K562 (cell line): ENCODE data around the gene CACYBP. TPM values are rescaled to one million over a fixed set of nuclear protein-coding genes. Genes with fewer than 3 reads are reported as not detected.

ENCODE experiments used
- BCLAF1 ChIP-seq, 2 experiments: fragments of 450-650 bp in 1 of 2; IDR thresholded peaks; 2 replicates each; pipeline ENCODE4 v1.6.1; 2011 to 2017; ENCODE audit warnings: low read depth in 2 of 2, antibody characterized with exemption in 1 of 2, borderline replicate concordance in 1 of 2, low read length in 1 of 2, mild to moderate bottlenecking in 1 of 2, mixed read lengths in 1 of 2; ENCODE audit not compliant: control insufficient read depth in 1 of 2
- BMI1 ChIP-seq: fragments of 150-350 bp; IDR thresholded peaks from 2 replicates; pipeline ENCODE4 v1.6.1; 2014; ENCODE audit warnings: low read length
- CC2D1A ChIP-seq: fragments of 450-650 bp; IDR thresholded peaks from 2 replicates; pipeline ENCODE4 v1.6.1; 2017; ENCODE audit warnings: mild to moderate bottlenecking
- CSDE1 ChIP-seq, 2 experiments: fragments of 450-650 bp; IDR thresholded peaks; 2 replicates each; pipeline ENCODE4 v1.6.1; 2016; ENCODE audit warnings: mild to moderate bottlenecking in 1 of 2
- DNMT1 ChIP-seq: fragments of 450-650 bp; IDR thresholded peaks from 2 replicates; pipeline ENCODE4 v1.6.1; 2016; ENCODE audit warnings: antibody characterized with exemption, mild to moderate bottlenecking
- FOXJ3 ChIP-seq: sonication (generic); formaldehyde crosslinking; IDR thresholded peaks from 2 replicates; pipeline ENCODE4 v1.4.0; 2020; ENCODE audit warnings: mild to moderate bottlenecking, missing genetic modification reagents
- HMGXB4 ChIP-seq: sonication (generic); formaldehyde crosslinking; IDR thresholded peaks from 2 replicates; pipeline ENCODE4 v1.8.1; 2023; ENCODE audit warnings: mild to moderate bottlenecking, missing genetic modification reagents
- JUND ChIP-seq, 2 experiments: IDR thresholded peaks; 2 replicates in 1 of 2; 3 replicates in 1 of 2; pipeline ENCODE4 v1.6.1; 2011; ENCODE audit warnings: borderline replicate concordance in 2 of 2, low read depth in 2 of 2, low read length in 2 of 2, improper control_type of control experiment in 1 of 2, missing biosample characterization in 1 of 2, missing genetic modification characterization in 1 of 2, missing genetic modification reagents in 1 of 2
- MCM2 ChIP-seq: fragments of 450-650 bp; IDR thresholded peaks from 2 replicates; pipeline ENCODE4 v1.6.1; 2017; ENCODE audit warnings: low read depth, mild to moderate bottlenecking
- MTA3 ChIP-seq: fragments of 450-650 bp; formaldehyde crosslinking; IDR thresholded peaks from 2 replicates; pipeline ENCODE4 v1.6.1; 2017; ENCODE audit warnings: mild to moderate bottlenecking, borderline replicate concordance
- NONO ChIP-seq, 2 experiments: fragments of 200-400 bp in 1 of 2; fragments of 450-650 bp in 1 of 2; formaldehyde crosslinking in 1 of 2; IDR thresholded peaks; 2 replicates each; pipeline ENCODE4 v1.6.1; 2017; ENCODE audit warnings: low read depth in 2 of 2, mild to moderate bottlenecking in 2 of 2, moderate library complexity in 2 of 2, low read length in 1 of 2
- PHB ChIP-seq: fragments of 250-450 bp; sonication (Bioruptor Pico); IDR thresholded peaks from 2 replicates; pipeline ENCODE4 v1.5.0; 2021
- RBM25 ChIP-seq: fragments of 200-400 bp; formaldehyde crosslinking; IDR thresholded peaks from 2 replicates; pipeline ENCODE4 v1.6.1; 2018; ENCODE audit warnings: low read length, low read depth, moderate library complexity; ENCODE audit not compliant: severe bottlenecking
- SETDB1 ChIP-seq: IDR thresholded peaks from one replicate; pipeline ENCODE4 v1.6.1; 2012; ENCODE audit warnings: low read length, control low read depth, inconsistent platforms
- SMAD3 ChIP-seq: fragments of 450-650 bp; formaldehyde crosslinking; conservative IDR thresholded peaks from 2 replicates; pipeline ENCODE4 v1.4.0; 2020; ENCODE audit warnings: mild to moderate bottlenecking
- SMARCA4 ChIP-seq: fragments of 450-650 bp; IDR thresholded peaks from 2 replicates; pipeline ENCODE4 v1.6.1; 2016
- SRF ChIP-seq, 2 experiments: fragments of 250-450, 450-650 bp in 1 of 2; sonication (Bioruptor Pico) in 1 of 2; sonication (generic) in 1 of 2; formaldehyde crosslinking; IDR thresholded peaks; 2 replicates each; pipeline versions ENCODE4 v1.5.0 to v1.5.1; 2020 to 2022; ENCODE audit warnings: mild to moderate bottlenecking in 1 of 2, missing genetic modification reagents in 1 of 2
- TOE1 ChIP-seq, 2 experiments: fragments of 450-650 bp in 1 of 2; sonication (generic) in 1 of 2; formaldehyde crosslinking in 1 of 2; IDR thresholded peaks; 2 replicates each; pipeline versions ENCODE4 v1.7.1 to v1.8.0; 2016 to 2022; ENCODE audit warnings: borderline replicate concordance in 2 of 2, mild to moderate bottlenecking in 2 of 2, antibody characterized with exemption in 1 of 2, inconsistent platforms in 1 of 2, low read depth in 1 of 2, missing genetic modification reagents in 1 of 2, moderate library complexity in 1 of 2
- ZBTB34 ChIP-seq: fragments of 250-450 bp; sonication (Bioruptor Pico); IDR thresholded peaks from 2 replicates; pipeline ENCODE4 v1.8.0; 2021; ENCODE audit warnings: mild to moderate bottlenecking, moderate library complexity
- ZNF77 ChIP-seq: fragments of 250-450 bp; sonication (Bioruptor Pico); IDR thresholded peaks from 2 replicates; pipeline ENCODE4 v1.5.0; 2020
- ZNF785 ChIP-seq: fragments of 250-450 bp; sonication (Bioruptor Pico); IDR thresholded peaks from 2 replicates; pipeline ENCODE4 v1.4.0; 2020; ENCODE audit warnings: mild to moderate bottlenecking
- polyA plus RNA-seq, 8 experiments: library from polyadenylated mRNA; depleted of rRNA in 4 of 8; stranded (reverse) in 5 of 8; unstranded in 3 of 8; fragments of >200 nt; fragmentation: Nextera tagmentation in 2 of 8; fragmentation: Illumina TruSeq in 1 of 8; extraction: Ambion mirVana in 2 of 8; extraction: Trizol in 1 of 8; gene quantifications; 2 replicates each; pipeline versions ENCODE4 v1.2.1 to v1.2.3, GENCODE V29; 2011 to 2014; ENCODE audit warnings: inconsistent platforms in 1 of 8, missing spikeins in 1 of 8
- total RNA-seq, 7 experiments: library from RNA; depleted of rRNA in 6 of 7; stranded (reverse); fragments of >200 nt in 6 of 7; fragmentation: Illumina TruSeq in 2 of 7; extraction: Trizol in 2 of 7; gene quantifications; 2 replicates each; pipeline versions ENCODE4 v1.2.1 to v1.2.3, GENCODE V29; 2011 to 2021; ENCODE audit warnings: low replicate concordance in 1 of 7

CACYBP gene
- total and polyA plus RNA-seq, 9 of the 15 experiments (the other 6 are each of a cell fraction or from before 2014, with no cell fraction given), result 147 to 1,576 (median 488) TPM

GRCh38 chr1:174999216-174999935, 371 bp upstream of the CACYBP start (continued):
- TF ChIP-seq HMGXB4 (CRISPR knock-in tag) (peak; percentile 62; the same call in 1 of the 2 replicates), CC2D1A (peak; percentile 96), PHB (CRISPR knock-in tag) (no peak), ZNF77 (CRISPR knock-in tag) (no peak), MTA3 (peak; percentile 93), MCM2 (no peak), JUND (IDR thresholded peaks at IDR 0.05; ENCODE audit: borderline replicate concordance, low read depth, low read length) (peak; percentile 72), JUND (tag; IDR thresholded peaks at IDR 0.05; ENCODE audit: borderline replicate concordance, low read depth, low read length) (peak; percentile 76; the same call in 2 of the 3 replicates), SMAD3 (CRISPR knock-in tag) (0 out of 2 replicates have a peak, but pooled peaks have one; percentile 58), RBM25 (no peak), ZBTB34 (CRISPR knock-in tag) (no peak), TOE1 (IDR thresholded peaks at IDR 0.05; ENCODE audit: borderline replicate concordance) (peak; percentile 95), TOE1 (CRISPR knock-in tag; IDR thresholded peaks at IDR 0.05; ENCODE audit: borderline replicate concordance, low read depth) (no peak), ZNF785 (no peak), SRF (CRISPR knock-in tag; IDR thresholded peaks at IDR 0.05) (no peak), SETDB1 (no peak), SMARCA4 (0 out of 2 replicates have a peak, but pooled peaks have one; percentile 43), DNMT1 (0 out of 2 replicates have a peak, but pooled peaks have one; percentile 24), NONO (IDR thresholded peaks at IDR 0.05; ENCODE audit: low read depth in 2 of 2, low read length in 1 of 2) (peak in 1 of 2 experiments; percentile 61; a peak in 1 of 4 replicates), BMI1 (peak; percentile 84), FOXJ3 (CRISPR knock-in tag) (no peak), BCLAF1 (IDR thresholded peaks at IDR 0.05; ENCODE audit: borderline replicate concordance in 1 of 2, control insufficient read depth in 1 of 2, low read depth in 2 of 2, low read length in 1 of 2) (peak in 1 of 2 experiments; percentile 92; a peak in 1 of 4 replicates), CSDE1 (IDR thresholded peaks at IDR 0.05) (peak in 1 of 2 experiments; percentile 86; a peak in 2 of 4 replicates)
